Endothelial cell of umbilical vein (primary cell): Measurements from ENCODE around the gene GRIK3. TPM values are rescaled to one million over a fixed set of nuclear protein-coding genes. Genes with fewer than 3 reads are reported as not detected.
A peak's percentile ranks its signal among the peaks of the same experiment; 100 is the strongest.

Experiments
- BruUV-seq: library from RNA; stranded (reverse); fragments of 400-500 nt; replicated peaks from 2 replicates; lab custom pipeline; 2021; lab: Mats Ljungman, UMichigan
- CTCF ChIA-PET: fragments of 300-600, 350-600 bp; sonication (Branson Sonifier 250); formaldehyde crosslinking; loops from one replicate; lab custom pipeline; 2021; ENCODE audit warnings: antibody characterized with exemption, inconsistent platforms; lab: Charles Lee
- POLR2A ChIA-PET: fragments of 300-600, 350-600 bp; sonication (Branson Sonifier 250); formaldehyde crosslinking; loops from one replicate; lab custom pipeline; 2021; ENCODE audit warnings: antibody characterized with exemption, inconsistent platforms; lab: Charles Lee
- DNase-seq: peaks from one replicate; pipeline ENCODE4 v3.0.0-alpha.2; 2011; ENCODE audit warnings: low read depth, low spot score
- FAIRE-seq: peaks from 2 replicates; lab custom pipeline; 2011; peaks lifted over from hg19 to GRCh38; lab: Jason Lieb, UNC
- H2AFZ ChIP-seq: 2 replicates; pipeline ENCODE4 v1.6.0; 2012; ENCODE audit warnings: low read depth, low read length, control low read depth, inconsistent platforms
- H3K27ac ChIP-seq: 2 replicates; pipeline ENCODE4 v1.5.1; 2011; ENCODE audit warnings: low read depth, mild to moderate bottlenecking, control low read depth, low read length, moderate library complexity; ENCODE audit not compliant: insufficient read depth
- H3K27me3 ChIP-seq, 2 experiments: 2 replicates each; pipeline versions ENCODE4 v1.6.0 to v1.6.1; 2011; ENCODE audit warnings: low read length in 2 of 2, mixed read lengths in 1 of 2; ENCODE audit not compliant: control insufficient read depth in 2 of 2, insufficient read depth in 2 of 2
- H3K36me3 ChIP-seq, 2 experiments: 2 replicates in 1 of 2; 3 replicates in 1 of 2; pipeline ENCODE4 v1.5.1; 2011; ENCODE audit warnings: low read length in 2 of 2, mild to moderate bottlenecking in 1 of 2, moderate library complexity in 1 of 2; ENCODE audit not compliant: control insufficient read depth in 2 of 2, insufficient read depth in 2 of 2; ENCODE audit errors: extremely low read depth in 1 of 2
- H3K4me1 ChIP-seq: 3 replicates; pipeline ENCODE4 v1.5.1; 2011; ENCODE audit warnings: mild to moderate bottlenecking, low read length; ENCODE audit not compliant: control insufficient read depth, insufficient read depth; ENCODE audit errors: extremely low read depth
- H3K4me2 ChIP-seq: 2 replicates; pipeline ENCODE4 v1.6.1; 2011; ENCODE audit warnings: low read length, control low read depth, mixed read lengths; ENCODE audit not compliant: insufficient read depth
- H3K4me3 ChIP-seq, 3 experiments: fragments of 200-600 bp in 1 of 3; sonication (generic), shearing (Covaris generic) in 1 of 3; replicated peaks in 1 of 3; 2 replicates each; pipeline ENCODE4 v1.5.1; 2011 to 2016; ENCODE audit warnings: control low read depth in 3 of 3, low read length in 3 of 3, mild to moderate bottlenecking in 2 of 3, inconsistent platforms in 1 of 3, low read depth in 1 of 3, moderate library complexity in 1 of 3; ENCODE audit not compliant: insufficient read depth in 1 of 3
- H3K79me2 ChIP-seq: 2 replicates; pipeline ENCODE4 v1.6.0; 2012; ENCODE audit warnings: low read length, inconsistent platforms; ENCODE audit not compliant: control insufficient read depth, insufficient read depth
- H3K9ac ChIP-seq: replicated peaks from 2 replicates; pipeline ENCODE3; 2011; ENCODE audit warnings: low read length, control low read depth; ENCODE audit not compliant: insufficient read depth; ENCODE audit errors: extremely low read depth
- H3K9me1 ChIP-seq: replicated peaks from 3 replicates; pipeline ENCODE4 v1.6.0; 2011; ENCODE audit warnings: mild to moderate bottlenecking, low read length; ENCODE audit not compliant: control insufficient read depth, insufficient read depth; ENCODE audit errors: extremely low read depth
- H3K9me3 ChIP-seq: replicated peaks from 2 replicates; pipeline ENCODE4 v1.5.1; 2012; ENCODE audit warnings: low read length, inconsistent platforms; ENCODE audit not compliant: control insufficient read depth, insufficient read depth
- H4K20me1 ChIP-seq: replicated peaks from 2 replicates; pipeline ENCODE3; 2011; ENCODE audit warnings: mild to moderate bottlenecking, low read length; ENCODE audit not compliant: control insufficient read depth, insufficient read depth; ENCODE audit errors: extremely low read depth
- EZH2 ChIP-seq: IDR thresholded peaks from 2 replicates; pipeline ENCODE4 v1.6.1; 2012; ENCODE audit warnings: borderline replicate concordance, low read depth, mild to moderate bottlenecking, moderate library complexity, low read length, inconsistent platforms; ENCODE audit not compliant: severe bottlenecking
- FOS ChIP-seq: IDR thresholded peaks from 2 replicates; pipeline ENCODE4 v1.6.1; 2011; ENCODE audit warnings: mild to moderate bottlenecking, low read length, moderate library complexity, borderline replicate concordance; ENCODE audit not compliant: insufficient read depth
- GATA2 ChIP-seq: IDR thresholded peaks from 2 replicates; pipeline ENCODE4 v1.7.0; 2011; ENCODE audit warnings: low read depth, mild to moderate bottlenecking, moderate library complexity, mixed read lengths, low read length; ENCODE audit not compliant: insufficient read length, insufficient read depth
- JUN ChIP-seq: IDR thresholded peaks from 2 replicates; pipeline ENCODE4 v1.6.1; 2011; ENCODE audit warnings: borderline replicate concordance, low read depth; ENCODE audit not compliant: insufficient read length, insufficient read depth
- MAX ChIP-seq: IDR thresholded peaks from 2 replicates; pipeline ENCODE4 v1.6.1; 2011; ENCODE audit not compliant: insufficient read depth, insufficient read length
- MYC ChIP-seq: IDR thresholded peaks from one replicate; pipeline ENCODE4 v1.6.1; 2011; ENCODE audit warnings: mild to moderate bottlenecking, low read depth, low read length
- POLR2A ChIP-seq: IDR thresholded peaks from 2 replicates; pipeline ENCODE4 v1.6.1; 2012; ENCODE audit warnings: low read depth, mild to moderate bottlenecking, control low read depth, low read length
- POLR2AphosphoS5 ChIP-seq: IDR thresholded peaks from 2 replicates; pipeline ENCODE4 v1.6.1; 2012; ENCODE audit warnings: low read depth, mild to moderate bottlenecking, control low read depth, low read length, moderate library complexity; ENCODE audit not compliant: insufficient read depth
- dilution Hi-C: fragments of 300-500 bp; cut with MboI; formaldehyde crosslinking; loops from one replicate; pipeline ENCODE4 v1.15.0; 2019; ENCODE audit warnings: low sequenced_read_pairs; ENCODE audit not compliant: extremely low pct_ligation_motif_present
- intact Hi-C: fragments of 100-400 bp; cut with micrococcal nuclease; formaldehyde crosslinking; loops from one replicate; pipeline ENCODE4 v1.10.0; 2022
- polyA plus RNA-seq, 4 experiments: library from polyadenylated mRNA; depleted of rRNA in 3 of 4; stranded (reverse) in 3 of 4; unstranded in 1 of 4; fragments of >200 nt; gene quantifications; 2 replicates each; pipeline versions ENCODE4 v1.2.1 to v1.2.3, GENCODE V29; 2011 to 2012; ENCODE audit warnings: missing spikeins in 1 of 4
- total RNA-seq: library from RNA; stranded (reverse); gene quantifications from 2 replicates; pipeline ENCODE4 v1.2.3, GENCODE V29; 2021

GRIK3 gene
- total and polyA plus RNA-seq, 2 donors (not counting 3 experiments of a cell fraction or from before 2014, with no cell fraction given) = not detected

GRCh38 chr1:36966242-36966641 lies 68.1 kb downstream of the GRIK3 start:
- Histone ChIP-seq H3K36me3 (no peaks in the 10 kb centered on the region), H3K4me1 (no peaks in the 10 kb centered on the region), H3K4me2 (no peak overlapping the region), H3K4me3 (no peak overlapping the region), H3K9ac (no peak overlapping the region), H3K79me2 (no peaks in the 10 kb centered on the region), H3K27ac (no peak overlapping the region), H2AFZ (no peak overlapping the region), H3K9me1 (no peaks in the 10 kb centered on the region), H3K9me3 (no peaks in the 10 kb centered on the region), H3K27me3 (no peaks in the 10 kb centered on the region), H4K20me1 (no peaks in the 10 kb centered on the region)
- FAIRE-seq (no peak), DNase-seq (peak; percentile 7)
- dilution Hi-C loops (no loop called here), intact Hi-C loops (no loop called here)
- TF ChIP-seq EZH2 = no peak
- no peak for TF ChIP-seq POLR2A
- no peak for TF ChIP-seq FOS
- no peak for TF ChIP-seq GATA2
- TF ChIP-seq MAX = no peak
- TF ChIP-seq JUN = no peak
- TF ChIP-seq MYC = no peak
- no peak for TF ChIP-seq POLR2AphosphoS5
- ChIA-PET CTCF (no interaction called here), POLR2A (no interaction called here)
- BruUV-seq = no TSS peak
